Spinal cord (tissue), 10 donors: ENCODE measurements around the gene CWF19L2. TPM values are rescaled to one million over a fixed set of nuclear protein-coding genes. Genes with fewer than 3 reads are reported as not detected.
"Not testable (repeated sequence)": the region's sequence is repeated elsewhere in the genome, so short reads cannot be mapped to it uniquely, and the experiment has no call there.

Experiments
- DNase-seq, 6 donors: peaks; one replicate each; pipeline versions ENCODE4 v3.0.0 to v3.0.0-alpha.2; 2013 to 2015; ENCODE audit warnings: low spot score in 6 of 6, low read depth in 4 of 6
- H3K27ac ChIP-seq: one replicate; pipeline ENCODE4 v1.5.1; 2013; ENCODE audit warnings: low read depth, low read length, control low read depth
- H3K27me3 ChIP-seq: one replicate; pipeline ENCODE4 v1.6.1; 2013; ENCODE audit warnings: low read length; ENCODE audit not compliant: control insufficient read depth, insufficient read depth
- H3K36me3 ChIP-seq: one replicate; pipeline ENCODE4 v1.6.1; 2013; ENCODE audit warnings: low read length; ENCODE audit not compliant: control insufficient read depth, insufficient read depth
- H3K4me1 ChIP-seq: one replicate; pipeline ENCODE4 v1.6.1; 2013; ENCODE audit warnings: low read length; ENCODE audit not compliant: control insufficient read depth, insufficient read depth
- H3K4me3 ChIP-seq: one replicate; pipeline ENCODE4 v1.5.1; 2013; ENCODE audit warnings: low read depth, low read length, control low read depth
- H3K9me3 ChIP-seq: one replicate; pipeline ENCODE4 v1.6.1; 2013; ENCODE audit warnings: low read length; ENCODE audit not compliant: control insufficient read depth, insufficient read depth
- WGBS: methylation state at CpG from one replicate; pipeline ENCODE4 v1.1.5; 2013; ENCODE audit warnings: missing lambda C conversion rate; ENCODE audit not compliant: insufficient coverage; 5-methylcytosine and 5-hydroxymethylcytosine counted together
- polyA plus RNA-seq, 2 donors: library from polyadenylated mRNA; unstranded; fragments of 120-200 nt; gene quantifications; one replicate each; pipeline ENCODE4 v1.2.1, GENCODE V29; 2013; ENCODE audit not compliant: insufficient read length in 2 of 2
- total RNA-seq, 2 donors: library from RNA; depleted of rRNA in 1 of 2; stranded (reverse); fragments of 120-200 nt in 1 of 2; fragments of >200 nt in 1 of 2; gene quantifications; one replicate each; pipeline versions ENCODE4 v1.2.3 to v1.2.4, GENCODE V29; 2013 to 2014
- donor health status: healthy.

Gene CWF19L2
- total and polyA plus RNA-seq, 4 donors, result 9.4 to 33.0 (median 19.1) TPM

DNA sequence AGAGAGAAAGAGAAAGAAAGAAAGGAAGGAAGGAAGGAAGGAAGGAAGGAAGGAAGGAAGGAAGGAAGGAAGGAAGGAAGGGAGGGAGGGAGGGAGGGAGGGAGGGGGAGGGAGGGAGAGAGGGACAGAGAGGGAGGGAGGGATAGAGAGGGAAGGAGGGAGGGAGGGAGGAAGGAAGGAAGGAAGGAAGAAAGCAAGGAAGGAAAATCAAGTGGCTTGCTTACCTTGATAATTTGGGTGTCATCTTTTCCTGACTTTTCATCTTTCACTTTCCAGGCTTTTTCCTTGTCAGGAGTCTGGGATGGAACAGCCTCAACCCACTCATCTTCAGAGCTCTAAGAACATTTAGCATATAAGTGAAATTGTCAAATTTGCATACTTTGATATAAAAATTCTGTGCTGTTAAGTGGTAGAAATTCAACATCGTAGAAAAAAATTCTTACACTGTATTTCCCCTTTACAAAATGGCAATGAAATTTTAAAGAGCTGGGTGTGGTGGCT, 14.9 kb downstream of the CWF19L2 start:
- WGBS, result no CpG with 5 or more reads among the region's 1 CpG

GRCh38 chr11:107439586-107440167, 17.9 kb downstream of the CWF19L2 start:
- DNase-seq, result peak in 1 of 6 donors; percentile 20
- Histone ChIP-seq H3K9me3 (no peaks in the 10 kb centered on the region), H3K4me1 (no peaks in the 10 kb centered on the region), H3K27me3 (no peaks in the 10 kb centered on the region), H3K36me3 (peaks cover 7% of the 10 kb centered on the region), H3K27ac (no peak overlapping the region), H3K4me3 (no peak overlapping the region)
- 88% methylated on average over 5 of the region's 6 CpGs for WGBS

More for the DNA sequence above, 14.9 kb downstream of the CWF19L2 start:
- Histone ChIP-seq H3K27ac (no peak overlapping the region), H3K27me3 (no peaks in the 10 kb centered on the region), H3K4me3 (no peak overlapping the region), H3K9me3 (no peaks in the 10 kb centered on the region), H3K4me1 (no peaks in the 10 kb centered on the region), H3K36me3 (peaks cover 7% of the 10 kb centered on the region)
- DNase-seq, result no peak

DNA sequence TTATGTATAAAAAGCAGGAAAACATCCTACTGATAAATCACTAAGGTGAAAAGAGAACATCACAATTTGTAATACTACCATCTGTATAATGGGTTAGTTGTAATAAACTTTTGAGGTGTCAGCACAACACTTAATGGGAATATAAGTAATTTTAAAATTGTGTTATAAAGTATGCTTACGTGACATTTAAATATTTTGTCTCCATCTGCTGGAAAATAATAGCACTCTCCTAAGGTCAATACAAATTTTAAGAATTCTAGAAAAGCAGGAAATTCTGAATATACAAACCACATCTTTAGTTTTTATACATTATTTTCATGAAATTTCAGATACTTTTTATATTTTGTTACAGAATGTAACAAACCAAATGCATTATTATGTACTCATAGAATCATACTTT, 19.5 kb downstream of the CWF19L2 start:
- peaks cover 7% of the 10 kb centered on the region for H3K36me3 ChIP-seq
- no peaks in the 10 kb centered on the region for H3K27me3 ChIP-seq
- H3K4me1 ChIP-seq, result no peaks in the 10 kb centered on the region
- no peak overlapping the region for H3K4me3 ChIP-seq
- no peaks in the 10 kb centered on the region for H3K9me3 ChIP-seq
- no CpG with 5 or more reads among the region's 1 CpG for WGBS
- DNase-seq, result no peak
- H3K27ac ChIP-seq, result no peak overlapping the region

DNA sequence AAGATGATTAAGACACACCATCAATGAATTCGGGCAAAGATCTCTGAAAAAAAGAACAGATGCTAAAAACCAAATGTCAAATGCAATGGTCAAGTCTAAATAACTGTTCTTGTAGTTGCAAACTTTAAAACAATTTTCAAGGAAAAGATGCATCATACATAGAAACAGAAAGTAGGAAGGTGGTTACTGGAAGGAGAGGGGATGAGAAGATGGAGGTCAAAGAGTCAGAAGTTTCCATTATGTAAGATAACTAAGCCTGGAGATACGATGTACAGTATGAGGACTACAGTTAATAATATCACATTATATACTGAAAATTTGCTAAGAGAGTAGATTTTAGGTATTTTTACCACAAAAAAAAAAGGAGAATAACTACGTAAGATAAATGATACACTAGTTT, 27.1 kb downstream of the CWF19L2 start:
- no peaks in the 10 kb centered on the region for H3K4me1 ChIP-seq
- H3K4me3 ChIP-seq, result no peak overlapping the region
- DNase-seq, result no peak
- WGBS, result no CpG with 5 or more reads among the region's 3 CpGs
- H3K36me3 ChIP-seq, result peaks cover 4% of the 10 kb centered on the region
- no peaks in the 10 kb centered on the region for H3K9me3 ChIP-seq
- H3K27ac ChIP-seq, result no peak overlapping the region
- no peaks in the 10 kb centered on the region for H3K27me3 ChIP-seq

DNA sequence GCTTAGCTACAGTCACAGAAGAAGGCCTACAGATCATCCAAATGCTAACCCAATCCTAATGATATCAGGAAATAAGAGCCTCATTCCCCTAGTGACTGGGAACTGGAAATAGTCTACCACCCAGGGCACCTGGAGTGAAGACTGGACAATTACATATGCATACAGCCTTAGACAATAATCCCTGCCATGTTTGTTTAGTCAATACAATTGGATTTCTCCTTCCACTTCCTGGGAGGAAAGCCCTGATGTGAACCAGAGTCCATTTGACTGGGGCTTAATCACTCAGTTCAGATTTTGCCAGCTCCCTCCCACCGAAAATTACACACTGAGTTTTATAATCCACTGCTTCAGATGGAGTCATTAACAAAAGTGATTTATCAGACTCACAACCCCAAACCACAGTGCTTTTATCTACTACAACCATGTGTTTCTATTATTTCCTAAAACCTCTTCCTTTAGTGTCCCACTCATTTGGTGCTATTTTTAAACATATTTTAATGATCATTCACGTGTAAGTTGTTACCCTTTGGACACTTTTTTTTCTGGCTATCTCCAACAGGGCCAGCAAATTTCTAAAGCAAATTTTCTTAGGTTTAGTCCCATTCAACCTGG, 29.9 kb downstream of the CWF19L2 start:
- Histone ChIP-seq H3K4me3 (no peak overlapping the region), H3K36me3 (peaks cover 4% of the 10 kb centered on the region), H3K27ac (no peak overlapping the region), H3K4me1 (no peaks in the 10 kb centered on the region), H3K9me3 (no peaks in the 10 kb centered on the region), H3K27me3 (no peaks in the 10 kb centered on the region)
- WGBS, result 100% methylated on average over 1 of the region's 2 CpGs
- DNase-seq, result no peak

DNA sequence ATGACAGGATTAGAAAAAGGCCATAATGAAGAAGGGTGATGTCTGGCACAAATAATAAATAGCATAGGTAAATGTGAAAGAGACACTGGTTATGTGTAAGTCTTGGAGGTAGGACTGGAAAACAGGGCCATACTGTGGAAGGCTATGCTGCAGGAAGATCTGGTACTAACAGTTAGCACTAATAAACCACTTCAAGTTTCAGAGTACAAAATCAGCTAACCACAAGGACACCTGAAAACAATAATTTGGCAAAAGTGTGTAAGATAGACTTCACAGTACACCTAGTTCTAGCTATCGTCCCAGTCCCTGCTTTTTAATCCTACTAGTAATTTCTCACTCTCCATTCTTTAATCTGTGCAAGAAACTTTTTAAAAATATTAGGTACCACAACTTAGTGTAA, 44.3 kb downstream of the CWF19L2 start:
- no peak overlapping the region for H3K27ac ChIP-seq
- no peak for DNase-seq
- WGBS, result no CpG with 5 or more reads among the region's 1 CpG
- H3K9me3 ChIP-seq, result no peaks in the 10 kb centered on the region
- no peaks in the 10 kb centered on the region for H3K36me3 ChIP-seq
- no peaks in the 10 kb centered on the region for H3K27me3 ChIP-seq
- no peaks in the 10 kb centered on the region for H3K4me1 ChIP-seq
- H3K4me3 ChIP-seq, result no peak overlapping the region

- Histone ChIP-seq H3K4me1 (no peaks in the 10 kb centered on the region), H3K9me3 (no peaks in the 10 kb centered on the region), H3K36me3 (peaks cover 3% of the 10 kb centered on the region), H3K27ac (no peak overlapping the region), H3K27me3 (no peaks in the 10 kb centered on the region), H3K4me3 (no peak overlapping the region)
- DNase-seq, result peak in 1 of 6 donors; percentile 20
- WGBS, result no CpG with 5 or more reads among the region's 1 CpG
Observed at GRCh38 chr11:107408762-107409211, 48.8 kb downstream of the CWF19L2 start.

DNA sequence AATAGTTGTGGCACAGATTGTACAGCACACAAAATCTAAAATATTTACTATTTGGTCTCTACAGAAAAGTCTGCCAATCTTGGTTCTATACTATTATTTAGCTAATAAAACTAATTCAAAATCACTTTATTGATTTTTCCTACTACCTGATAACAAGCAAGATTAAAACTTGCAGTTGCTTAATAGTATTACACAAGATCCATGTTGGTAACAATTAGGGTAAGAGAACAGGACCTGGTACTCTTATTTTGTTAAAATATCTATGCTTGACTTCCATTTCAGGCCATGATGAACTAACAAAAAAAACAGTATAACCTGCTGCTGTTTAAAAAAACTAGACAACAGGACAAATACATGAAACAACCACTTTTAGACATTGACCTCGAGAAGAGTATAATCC, 52.4 kb downstream of the CWF19L2 start:
- no peaks in the 10 kb centered on the region for H3K9me3 ChIP-seq
- H3K36me3 ChIP-seq, result peaks cover 3% of the 10 kb centered on the region
- WGBS, result no CpG with 5 or more reads among the region's 1 CpG
- H3K27ac ChIP-seq, result no peak overlapping the region
- DNase-seq, result no peak
- no peak overlapping the region for H3K4me3 ChIP-seq
- H3K27me3 ChIP-seq, result no peaks in the 10 kb centered on the region
- no peaks in the 10 kb centered on the region for H3K4me1 ChIP-seq

DNA sequence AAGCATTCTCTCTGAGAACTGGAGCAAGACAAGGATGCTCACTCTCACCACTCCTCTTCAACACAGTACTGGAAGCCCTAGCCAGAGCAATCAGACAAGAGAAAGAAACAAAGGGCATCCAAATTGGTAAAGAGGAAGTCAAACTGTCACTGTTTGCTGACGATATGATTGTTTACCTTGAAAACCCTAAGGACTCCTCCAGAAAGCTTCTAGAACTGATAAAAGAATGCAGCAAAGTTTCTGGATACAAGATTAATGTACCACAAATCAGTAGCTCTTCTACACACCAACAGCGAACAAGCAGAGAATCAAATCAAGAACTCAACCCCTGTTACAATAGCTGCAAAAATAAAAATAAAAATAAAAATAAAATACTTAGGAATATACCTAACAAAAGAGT, 56.5 kb downstream of the CWF19L2 start:
- H3K9me3 ChIP-seq, H3K27me3 ChIP-seq, H3K27ac ChIP-seq, H3K36me3 ChIP-seq, DNase-seq, H3K4me1 ChIP-seq, H3K4me3 ChIP-seq: not testable (repeated sequence)
- WGBS, result 100% methylated on average over 1 of the region's 2 CpGs

- Histone ChIP-seq H3K4me1 (no peaks in the 10 kb centered on the region), H3K36me3 (no peaks in the 10 kb centered on the region), H3K27ac (no peak overlapping the region), H3K4me3 (no peak overlapping the region), H3K27me3 (no peaks in the 10 kb centered on the region), H3K9me3 (no peaks in the 10 kb centered on the region)
- WGBS, result 100% methylated on average over 1 of the region's 4 CpGs
- DNase-seq, result no peak
Observed at GRCh38 chr11:107397357-107397756, 60.3 kb downstream of the CWF19L2 start.
